ENCODE measurements around the gene USP15.
A peak's percentile ranks its signal among the peaks of the same experiment; 100 is the strongest.
"Not testable (repeated sequence)": the region's sequence is repeated elsewhere in the genome, so short reads cannot be mapped to it uniquely, and the experiment has no call there.

USP15 gene

GRCh38 chr12:62332598-62332997, 72.4 kb downstream of the USP15 start:
- DNase-seq = no peak

GRCh38 chr12:62335057-62335456, 74.9 kb downstream of the USP15 start:
- DNase-seq = no peak

GRCh38 chr12:62335796-62336195, 75.6 kb downstream of the USP15 start:
- DNase-seq = no peak

- DNase-seq = not testable (repeated sequence)
These were observed 77.4 kb downstream of the USP15 start for GRCh38 chr12:62337643-62338042.

GRCh38 chr12:62342614-62343303, 82.6 kb downstream of the USP15 start:
- not testable (repeated sequence) for DNase-seq

GRCh38 chr12:62343304-62344120, 83.3 kb downstream of the USP15 start:
- DNase-seq = not testable (repeated sequence)

- DNase-seq = not testable (repeated sequence)
These were observed 84.7 kb downstream of the USP15 start for GRCh38 chr12:62344731-62345556.

GRCh38 chr12:62345667-62346066, 85.5 kb downstream of the USP15 start:
- DNase-seq = no peak

GRCh38 chr12:62346817-62347216, 86.6 kb downstream of the USP15 start:
- DNase-seq = no peak

- no peak for DNase-seq
These were observed 87.9 kb downstream of the USP15 start for GRCh38 chr12:62347922-62348650.

- DNase-seq = no peak
These were observed 90.3 kb downstream of the USP15 start for GRCh38 chr12:62350554-62350953.

- DNase-seq = no peak
These were observed 91.1 kb downstream of the USP15 start for GRCh38 chr12:62351326-62351725.

GRCh38 chr12:62361048-62361447, 100.8 kb downstream of the USP15 start:
- DNase-seq = no peak

GRCh38 chr12:62363506-62363905, 103.3 kb downstream of the USP15 start:
- DNase-seq = no peak

GRCh38 chr12:62364697-62365096, 104.5 kb downstream of the USP15 start:
- not testable (repeated sequence) for DNase-seq

- DNase-seq = not testable (repeated sequence)
These were observed 105.6 kb downstream of the USP15 start for GRCh38 chr12:62365846-62366245.

- DNase-seq = not testable (repeated sequence)
These were observed 108.4 kb downstream of the USP15 start for GRCh38 chr12:62368430-62369223.

GRCh38 chr12:62370189-62370588, 110.0 kb downstream of the USP15 start:
- DNase-seq = peak; percentile 48

- no peak for DNase-seq
These were observed 111.5 kb downstream of the USP15 start for GRCh38 chr12:62371661-62372060.

- peak; percentile 33 for DNase-seq
These were observed 111.9 kb downstream of the USP15 start for GRCh38 chr12:62372134-62372533.

- no peak for DNase-seq
These were observed 112.6 kb downstream of the USP15 start for GRCh38 chr12:62372825-62373224.

GRCh38 chr12:62375603-62376002, 115.4 kb downstream of the USP15 start:
- peak; percentile 21 for DNase-seq

Measured in hematopoietic multipotent progenitor cell treated with erythropoietin and hydrocortisone succinate and interleukin-3 and kit ligand, for 6 days (in vitro differentiated cells).